IMR-90 (cell line): ENCODE measurements around the gene MGRN1. TPM values are rescaled to one million over a fixed set of nuclear protein-coding genes. Genes with fewer than 3 reads are reported as not detected.

Experiments used
- ATAC-seq: fragments of 200-7000 bp; cut with Tn5 transposase; 2 replicates; pipeline ENCODE4 v1.9.1; 2020; ENCODE audit warnings: low read depth, mild to moderate bottlenecking, moderate library complexity
- BruUV-seq: library from RNA; stranded (reverse); fragments of 400-500 nt; replicated peaks from 2 replicates; lab custom pipeline; 2021; lab: Mats Ljungman, UMichigan
- CTCF ChIA-PET: fragments of 300-600 bp; formaldehyde crosslinking; extraction: SDS; loops from one replicate; lab custom pipeline; 2021; ENCODE audit warnings: antibody characterized with exemption; lab: Yijun Ruan, JAX
- POLR2A ChIA-PET: fragments of 300-600 bp; sonication (Branson Sonifier 250); formaldehyde crosslinking; loops from one replicate; lab custom pipeline; 2022; ENCODE audit warnings: antibody characterized with exemption; ENCODE audit not compliant: unreplicated experiment; lab: Charles Lee
- DNase-seq: peaks from one replicate; pipeline ENCODE4 v3.0.0; 2013
- H2AFZ ChIP-seq: replicated peaks from 2 replicates; pipeline ENCODE3; 2013; ENCODE audit warnings: low read length, mild to moderate bottlenecking; ENCODE audit not compliant: poor library complexity
- H2AK5ac ChIP-seq: 2 replicates; pipeline ENCODE4 v1.6.1; 2013; ENCODE audit warnings: low read depth, low read length, inconsistent platforms
- H2AK9ac ChIP-seq: replicated peaks from 2 replicates; pipeline ENCODE3; 2013; ENCODE audit warnings: mild to moderate bottlenecking, low read depth, low read length, moderate library complexity; ENCODE audit not compliant: poor library complexity
- H2BK120ac ChIP-seq: 2 replicates; pipeline ENCODE4 v1.6.1; 2013; ENCODE audit warnings: low read depth, low read length, inconsistent platforms
- H2BK15ac ChIP-seq: 3 replicates; pipeline ENCODE4 v1.6.1; 2013; ENCODE audit warnings: low read depth, low read length, inconsistent platforms
- H2BK20ac ChIP-seq: 2 replicates; pipeline ENCODE4 v1.6.1; 2013; ENCODE audit warnings: low read depth, mild to moderate bottlenecking, inconsistent platforms, low read length, moderate library complexity
- H2BK5ac ChIP-seq: 2 replicates; pipeline ENCODE4 v1.6.1; 2013; ENCODE audit warnings: mild to moderate bottlenecking, low read depth, low read length, inconsistent platforms; ENCODE audit not compliant: poor library complexity, severe bottlenecking
- H3K14ac ChIP-seq: replicated peaks from 2 replicates; pipeline ENCODE4 v1.6.1; 2013; ENCODE audit warnings: low read depth, low read length, inconsistent platforms
- H3K18ac ChIP-seq: 2 replicates; pipeline ENCODE4 v1.6.1; 2013; ENCODE audit warnings: low read depth, low read length, control low read depth
- H3K23ac ChIP-seq: 2 replicates; pipeline ENCODE4 v1.6.1; 2013; ENCODE audit warnings: low read depth, low read length, inconsistent platforms
- H3K27ac ChIP-seq: 2 replicates; pipeline ENCODE4 v1.5.1; 2013; ENCODE audit warnings: mild to moderate bottlenecking, control low read depth, low read length; ENCODE audit not compliant: insufficient read depth
- H3K27me3 ChIP-seq: 2 replicates; pipeline ENCODE4 v1.6.1; 2013; ENCODE audit warnings: low read length; ENCODE audit not compliant: control insufficient read depth, insufficient read depth
- H3K36me3 ChIP-seq: 2 replicates; pipeline ENCODE4 v1.6.1; 2013; ENCODE audit warnings: low read length, mixed read lengths; ENCODE audit not compliant: control insufficient read depth, insufficient read depth
- H3K4ac ChIP-seq: 2 replicates; pipeline ENCODE4 v1.6.1; 2013; ENCODE audit warnings: low read depth, low read length, inconsistent platforms
- H3K4me1 ChIP-seq: 2 replicates; pipeline ENCODE4 v1.6.1; 2013; ENCODE audit warnings: low read length, mixed read lengths; ENCODE audit not compliant: control insufficient read depth, insufficient read depth
- H3K4me2 ChIP-seq: 2 replicates; pipeline ENCODE4 v1.6.1; 2013; ENCODE audit warnings: low read depth, mild to moderate bottlenecking, control low read depth, low read length, moderate library complexity
- H3K4me3 ChIP-seq: 2 replicates; pipeline ENCODE4 v1.5.1; 2013; ENCODE audit warnings: low read depth, mild to moderate bottlenecking, control low read depth, low read length, moderate library complexity; ENCODE audit not compliant: insufficient read depth
- H3K56ac ChIP-seq: 2 replicates; pipeline ENCODE4 v1.6.1; 2013; ENCODE audit warnings: low read length, inconsistent platforms; ENCODE audit not compliant: insufficient read depth; ENCODE audit errors: extremely low read depth
- H3K79me1 ChIP-seq, 2 experiments: 2 replicates each; pipeline ENCODE4 v1.6.1; 2013; ENCODE audit warnings: low read length in 2 of 2, inconsistent platforms in 1 of 2, low read depth in 1 of 2
- H3K9ac ChIP-seq: 2 replicates; pipeline ENCODE4 v1.6.1; 2013; ENCODE audit warnings: low read depth, low read length, control low read depth
- H3K9me1 ChIP-seq: 2 replicates; pipeline ENCODE4 v1.6.1; 2013; ENCODE audit warnings: low read length, inconsistent platforms; ENCODE audit not compliant: insufficient read depth
- H3K9me3 ChIP-seq: 2 replicates; pipeline ENCODE4 v1.6.1; 2013; ENCODE audit warnings: low read length; ENCODE audit not compliant: control insufficient read depth, insufficient read depth
- H4K20me1 ChIP-seq: 2 replicates; pipeline ENCODE4 v1.6.1; 2013; ENCODE audit warnings: low read length, inconsistent platforms; ENCODE audit not compliant: insufficient read depth
- H4K5ac ChIP-seq: 2 replicates; pipeline ENCODE4 v1.6.1; 2013; ENCODE audit warnings: mild to moderate bottlenecking, low read depth, low read length, control low read depth
- H4K8ac ChIP-seq, 2 experiments: 2 replicates each; pipeline ENCODE4 v1.6.1; 2013; ENCODE audit warnings: low read depth in 2 of 2, low read length in 2 of 2, control low read depth in 1 of 2, inconsistent platforms in 1 of 2
- H4K91ac ChIP-seq: 2 replicates; pipeline ENCODE4 v1.6.1; 2013; ENCODE audit warnings: low read depth, low read length, inconsistent platforms; ENCODE audit not compliant: insufficient read depth
- BHLHE40 ChIP-seq: fragments of 150-350 bp; IDR thresholded peaks from 2 replicates; pipeline ENCODE4 v1.6.1; 2016; ENCODE audit warnings: mild to moderate bottlenecking, low read depth, low read length
- CEBPB ChIP-seq: IDR thresholded peaks from 2 replicates; pipeline ENCODE4 v1.6.1; 2012; ENCODE audit warnings: low read depth, low read length, improper control_type of control experiment
- CHD1 ChIP-seq: IDR thresholded peaks from 2 replicates; pipeline ENCODE4 v1.6.1; 2012; ENCODE audit warnings: low read depth, low read length, improper control_type of control experiment
- ELK1 ChIP-seq: fragments of 150-350 bp; IDR thresholded peaks from 2 replicates; pipeline ENCODE4 v1.6.1; 2016; ENCODE audit warnings: low read depth, mild to moderate bottlenecking, low read length, moderate library complexity, borderline replicate concordance
- FOS ChIP-seq: fragments of 150-350 bp; IDR thresholded peaks from 2 replicates; pipeline ENCODE4 v1.6.1; 2016; ENCODE audit warnings: low read depth, low read length
- MAFK ChIP-seq: IDR thresholded peaks from 2 replicates; pipeline ENCODE4 v1.6.1; 2012; ENCODE audit warnings: low read depth, low read length, improper control_type of control experiment
- MAZ ChIP-seq: IDR thresholded peaks from 2 replicates; pipeline ENCODE4 v1.6.1; 2012; ENCODE audit warnings: low read depth, mild to moderate bottlenecking, low read length, improper control_type of control experiment, moderate library complexity, borderline replicate concordance
- MXI1 ChIP-seq: IDR thresholded peaks from 2 replicates; pipeline ENCODE4 v1.6.1; 2012; ENCODE audit warnings: low read depth, mild to moderate bottlenecking, low read length, moderate library complexity, borderline replicate concordance
- NFE2L2 ChIP-seq: fragments of 150-350 bp; IDR thresholded peaks from 2 replicates; pipeline ENCODE4 v1.6.1; 2016; ENCODE audit warnings: low read depth, mild to moderate bottlenecking, low read length
- SMC3 ChIP-seq: fragments of 150-350 bp; IDR thresholded peaks from 2 replicates; pipeline ENCODE4 v1.6.1; 2016; ENCODE audit warnings: low read depth, mild to moderate bottlenecking, antibody characterized with exemption, low read length, moderate library complexity
- USF2 ChIP-seq: fragments of 150-350 bp; IDR thresholded peaks from 2 replicates; pipeline ENCODE4 v1.6.1; 2017; ENCODE audit warnings: mild to moderate bottlenecking, antibody characterized with exemption, low read length, low read depth
- WGBS, 2 experiments: methylation state at CpG; one replicate each; pipeline versions ENCODE4 v1.1.5 to v1.1.7; 2013; ENCODE audit warnings: missing lambda C conversion rate in 2 of 2; ENCODE audit not compliant: insufficient read length in 1 of 2; ENCODE audit errors: extremely low coverage in 2 of 2; 5-methylcytosine and 5-hydroxymethylcytosine counted together
- dilution Hi-C: fragments of 300-500 bp; cut with HindIII; formaldehyde crosslinking; loops from one replicate; pipeline ENCODE4 v1.14.3; 2018; ENCODE audit warnings: low sequenced_read_pairs; ENCODE audit not compliant: unreplicated experiment
- in situ Hi-C: fragments of 300-500 bp; cut with MboI; formaldehyde crosslinking; loops from 3 replicates; pipeline ENCODE4 v1.14.3; 2019; ENCODE audit warnings: low sequenced_read_pairs, inconsistent platforms, mixed read lengths
- intact Hi-C: fragments of 100-400 bp; cut with micrococcal nuclease; formaldehyde crosslinking; loops from 2 replicates; pipeline ENCODE4 v1.10.0; 2022
- polyA plus RNA-seq, 3 experiments: library from polyadenylated mRNA; depleted of rRNA; stranded (reverse); fragments of >200 nt; gene quantifications; 2 replicates each; pipeline ENCODE4 v1.2.3, GENCODE V29; 2012; ENCODE audit warnings: low replicate concordance in 1 of 3
- total RNA-seq: library from RNA; depleted of rRNA; stranded (reverse); fragments of >200 nt; gene quantifications from 2 replicates; pipeline ENCODE4 v1.2.3, GENCODE V29; 2012
- TF ChIP-seq, protein P1 (sequence below): conservative IDR thresholded peaks from 2 replicates; pipeline ENCODE4 v1.5.1; 2012; ENCODE audit warnings: mild to moderate bottlenecking, low read depth, low read length, improper control_type of control experiment

MGRN1 gene
- total and polyA plus RNA-seq, 2 of the 4 experiments (the other 2 are of a cell fraction): 11.7 to 32.7 TPM

- no peak overlapping the region for H3K4me3 ChIP-seq
- no peak overlapping the region for H3K18ac ChIP-seq
- no peak overlapping the region for H3K23ac ChIP-seq
- H3K4ac ChIP-seq: no peak overlapping the region
- no peak overlapping the region for H4K5ac ChIP-seq
- H3K9me3 ChIP-seq: no peaks in the 10 kb centered on the region
- H3K36me3 ChIP-seq: no peaks in the 10 kb centered on the region
- H3K27ac ChIP-seq: no peak overlapping the region
- no peak overlapping the region for H2AK9ac ChIP-seq
- no peaks in the 10 kb centered on the region for H3K79me1 ChIP-seq
- peaks cover 5% of the 10 kb centered on the region; the same call in 1 of the 2 replicates for H3K27me3 ChIP-seq
- H3K9ac ChIP-seq: no peak overlapping the region
- BruUV-seq: no TSS peak
- no peak overlapping the region for H2BK120ac ChIP-seq
- no peak overlapping the region for H3K56ac ChIP-seq
- no peak overlapping the region for H3K14ac ChIP-seq
- H2AK5ac ChIP-seq: no peak overlapping the region
- WGBS, 2 experiments: 92% methylated on average over 4 of the region's 11 CpGs; no CpG with 5 or more reads in 1 of the 2 experiments
- ATAC-seq (no peak), DNase-seq (no peak)
- TF ChIP-seq, protein P1, sequence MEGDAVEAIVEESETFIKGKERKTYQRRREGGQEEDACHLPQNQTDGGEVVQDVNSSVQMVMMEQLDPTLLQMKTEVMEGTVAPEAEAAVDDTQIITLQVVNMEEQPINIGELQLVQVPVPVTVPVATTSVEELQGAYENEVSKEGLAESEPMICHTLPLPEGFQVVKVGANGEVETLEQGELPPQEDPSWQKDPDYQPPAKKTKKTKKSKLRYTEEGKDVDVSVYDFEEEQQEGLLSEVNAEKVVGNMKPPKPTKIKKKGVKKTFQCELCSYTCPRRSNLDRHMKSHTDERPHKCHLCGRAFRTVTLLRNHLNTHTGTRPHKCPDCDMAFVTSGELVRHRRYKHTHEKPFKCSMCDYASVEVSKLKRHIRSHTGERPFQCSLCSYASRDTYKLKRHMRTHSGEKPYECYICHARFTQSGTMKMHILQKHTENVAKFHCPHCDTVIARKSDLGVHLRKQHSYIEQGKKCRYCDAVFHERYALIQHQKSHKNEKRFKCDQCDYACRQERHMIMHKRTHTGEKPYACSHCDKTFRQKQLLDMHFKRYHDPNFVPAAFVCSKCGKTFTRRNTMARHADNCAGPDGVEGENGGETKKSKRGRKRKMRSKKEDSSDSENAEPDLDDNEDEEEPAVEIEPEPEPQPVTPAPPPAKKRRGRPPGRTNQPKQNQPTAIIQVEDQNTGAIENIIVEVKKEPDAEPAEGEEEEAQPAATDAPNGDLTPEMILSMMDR: no peak
- TF ChIP-seq MAFK (no peak), CHD1 (no peak), USF2 (no peak), BHLHE40 (no peak), ELK1 (no peak), MAZ (no peak), CEBPB (no peak), MXI1 (no peak), NFE2L2 (no peak), FOS (no peak), SMC3 (no peak)
- H2BK20ac ChIP-seq: no peak overlapping the region
- dilution Hi-C loops (no loop called here), intact Hi-C loops (no loop called here), in situ Hi-C loops (no loop called here)
- ChIA-PET CTCF (interaction anchor here (0.6 to 1.1 kb wide), 2 partner anchors 12 to 26 kb away, joined by 3 read pairs; no protein-coding TSS in a partner anchor), POLR2A (no interaction called here)
- H4K91ac ChIP-seq: no peak overlapping the region
- no peaks in the 10 kb centered on the region for H3K4me1 ChIP-seq
- no peak overlapping the region for H3K4me2 ChIP-seq
- no peak overlapping the region for H2BK15ac ChIP-seq
- no peaks in the 10 kb centered on the region for H4K20me1 ChIP-seq
- no peaks in the 10 kb centered on the region for H3K9me1 ChIP-seq
- no peak overlapping the region for H4K8ac ChIP-seq
- H2BK5ac ChIP-seq: no peak overlapping the region
- H2AFZ ChIP-seq: no peak overlapping the region
Measured at GRCh38 chr16:4574919-4575705, 49.5 kb upstream of the MGRN1 start.
